ENCODE data around the gene RPS8.

GRCh38 chr1:44784094-44785028 is 9.0 kb downstream of the RPS8 start:
- TF ChIP-seq CTCF (IDR thresholded peaks at IDR 0.05; ENCODE audit: low read length) (no peak), EZH2phosphoT487 (IDR thresholded peaks at IDR 0.05; ENCODE audit: low read length) (no peak)

Data from MM.1S (cell line).